ENCODE results near the gene BCAS1.

DNA sequence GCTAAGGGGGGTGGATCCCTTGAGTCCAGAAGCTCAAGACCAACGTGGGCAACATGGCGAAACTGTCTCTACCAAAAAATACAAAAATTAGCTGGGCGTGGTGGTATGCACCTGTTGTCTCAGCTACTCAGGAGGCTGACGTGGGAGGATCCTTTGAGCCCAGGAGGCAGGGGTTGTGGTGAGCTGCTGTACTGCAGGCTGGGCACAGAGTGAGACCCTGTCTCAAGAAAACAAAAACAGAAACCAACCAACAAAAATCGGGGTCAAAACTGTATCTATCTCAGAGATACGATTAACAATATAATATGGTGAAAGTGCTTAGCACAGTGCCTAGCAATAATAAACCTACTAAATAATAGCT lies 20.7 kb upstream of the BCAS1 start:
- TF ChIP-seq, protein P1, sequence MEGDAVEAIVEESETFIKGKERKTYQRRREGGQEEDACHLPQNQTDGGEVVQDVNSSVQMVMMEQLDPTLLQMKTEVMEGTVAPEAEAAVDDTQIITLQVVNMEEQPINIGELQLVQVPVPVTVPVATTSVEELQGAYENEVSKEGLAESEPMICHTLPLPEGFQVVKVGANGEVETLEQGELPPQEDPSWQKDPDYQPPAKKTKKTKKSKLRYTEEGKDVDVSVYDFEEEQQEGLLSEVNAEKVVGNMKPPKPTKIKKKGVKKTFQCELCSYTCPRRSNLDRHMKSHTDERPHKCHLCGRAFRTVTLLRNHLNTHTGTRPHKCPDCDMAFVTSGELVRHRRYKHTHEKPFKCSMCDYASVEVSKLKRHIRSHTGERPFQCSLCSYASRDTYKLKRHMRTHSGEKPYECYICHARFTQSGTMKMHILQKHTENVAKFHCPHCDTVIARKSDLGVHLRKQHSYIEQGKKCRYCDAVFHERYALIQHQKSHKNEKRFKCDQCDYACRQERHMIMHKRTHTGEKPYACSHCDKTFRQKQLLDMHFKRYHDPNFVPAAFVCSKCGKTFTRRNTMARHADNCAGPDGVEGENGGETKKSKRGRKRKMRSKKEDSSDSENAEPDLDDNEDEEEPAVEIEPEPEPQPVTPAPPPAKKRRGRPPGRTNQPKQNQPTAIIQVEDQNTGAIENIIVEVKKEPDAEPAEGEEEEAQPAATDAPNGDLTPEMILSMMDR (IDR thresholded peaks at IDR 0.05 in 2 of 3, conservative IDR thresholded peaks at IDR 0.05 in 1 of 3; ENCODE audit: control insufficient read depth in 2 of 3, extremely low read depth in 1 of 3, insufficient read depth in 1 of 3, low read depth in 3 of 3, low read length in 3 of 3), result no peak
- no peak for TF ChIP-seq POLR2AphosphoS5 (IDR thresholded peaks at IDR 0.05; ENCODE audit: low read length)
- TF ChIP-seq ZSCAN29 (IDR thresholded peaks at IDR 0.05), result no peak
- TF ChIP-seq MXI1 (IDR thresholded peaks at IDR 0.05; ENCODE audit: low read depth, low read length), result no peak
- TF ChIP-seq SREBF1 (IDR thresholded peaks at IDR 0.05; ENCODE audit: low read length), result no peak
- TF ChIP-seq ATF3 (IDR thresholded peaks at IDR 0.05; ENCODE audit: borderline replicate concordance, extremely low read depth, low read depth, low read length), result no peak
